ENCODE measurements around the gene SHISA9.

The SHISA9 gene

DNA sequence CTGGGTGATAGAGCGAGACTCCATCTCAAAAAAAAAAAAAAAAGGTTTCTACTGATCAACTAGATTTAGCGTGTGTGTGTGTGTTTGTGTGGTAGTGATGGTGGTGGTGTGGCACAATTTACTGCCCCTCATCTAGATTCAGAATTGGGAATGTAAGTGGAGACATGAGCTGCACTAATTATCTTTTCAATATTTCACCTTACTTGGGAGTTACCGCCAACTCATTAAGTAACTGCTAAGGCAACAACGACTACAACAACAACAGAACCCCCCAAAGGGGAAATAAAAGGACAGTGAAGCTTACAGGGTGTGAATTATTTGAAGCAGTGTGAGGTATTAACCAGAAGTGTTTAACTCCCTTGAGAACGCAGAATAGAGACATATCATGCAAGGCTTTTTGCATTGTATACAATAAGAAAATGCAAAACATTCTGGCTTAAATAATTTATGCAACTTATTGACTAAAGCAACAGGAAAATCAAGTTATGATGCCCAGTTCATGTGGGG is 180.5 kb downstream of the SHISA9 start:
- no peak for DNase-seq

DNA sequence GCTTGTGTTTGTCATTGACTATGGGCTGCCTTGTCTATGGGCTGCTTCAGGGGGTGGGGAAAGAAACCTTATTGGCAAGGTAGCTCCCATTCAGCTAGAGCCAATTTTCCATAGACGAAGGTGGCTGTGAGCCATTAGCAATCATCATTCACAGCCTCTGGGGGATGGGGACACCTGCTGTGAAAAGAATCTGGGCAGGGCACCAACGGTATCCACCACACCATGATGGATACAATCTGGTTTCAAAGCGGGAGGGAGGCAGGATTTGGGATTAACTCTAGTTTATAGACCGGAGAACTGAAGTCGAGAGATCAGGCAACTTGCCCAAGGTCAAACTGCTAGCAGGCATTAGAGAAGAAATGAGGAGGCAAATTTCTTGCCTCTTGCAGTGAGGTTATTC is 182.3 kb downstream of the SHISA9 start:
- DNase-seq = no peak

DNA sequence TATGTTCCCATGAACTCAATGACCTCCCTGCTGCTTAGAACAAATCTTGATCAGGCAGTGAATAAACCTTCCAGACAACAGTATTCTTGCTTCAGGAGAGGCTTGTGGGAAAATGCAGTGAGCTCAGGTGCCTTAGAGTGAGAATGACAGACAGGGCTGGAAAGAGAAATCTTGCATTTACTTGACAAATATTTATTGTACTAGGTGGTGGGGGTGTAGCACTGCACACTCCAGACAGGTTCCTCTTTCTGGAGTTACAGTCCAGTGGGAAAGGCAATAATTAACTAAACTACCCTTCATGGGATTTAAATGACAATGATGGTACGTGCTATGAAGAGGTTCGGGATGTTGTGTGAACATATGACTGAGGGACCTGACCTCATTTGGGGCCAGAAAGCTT is 182.9 kb downstream of the SHISA9 start:
- DNase-seq = no peak

GRCh38 chr16:13093661-13094060 is 192.3 kb downstream of the SHISA9 start:
- peak; percentile 55 for DNase-seq

DNA sequence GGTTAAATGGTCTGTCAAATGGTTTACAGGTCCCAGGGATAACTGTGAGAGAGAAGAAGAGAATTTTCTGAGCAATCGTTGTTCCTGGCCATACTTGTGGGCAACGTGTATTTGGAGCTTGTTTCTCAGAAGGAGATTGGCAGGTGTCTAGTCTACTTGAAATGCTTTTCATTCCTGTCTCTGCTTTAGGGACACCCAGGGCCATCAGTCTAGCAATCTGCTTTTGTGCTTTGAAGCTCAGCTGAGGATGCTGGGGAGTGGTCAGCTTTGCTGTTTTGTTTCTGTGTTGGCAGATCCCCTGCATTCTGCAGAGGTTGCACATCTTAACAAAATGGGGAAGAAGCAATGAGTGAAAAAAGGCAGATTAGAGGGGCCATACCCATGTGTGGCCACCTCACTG is 193.7 kb downstream of the SHISA9 start:
- no peak for DNase-seq

GRCh38 chr16:13098536-13098935 is 197.1 kb downstream of the SHISA9 start:
- DNase-seq = no peak

- no peak for DNase-seq
Measured at GRCh38 chr16:13099822-13100221, 198.4 kb downstream of the SHISA9 start.

DNA sequence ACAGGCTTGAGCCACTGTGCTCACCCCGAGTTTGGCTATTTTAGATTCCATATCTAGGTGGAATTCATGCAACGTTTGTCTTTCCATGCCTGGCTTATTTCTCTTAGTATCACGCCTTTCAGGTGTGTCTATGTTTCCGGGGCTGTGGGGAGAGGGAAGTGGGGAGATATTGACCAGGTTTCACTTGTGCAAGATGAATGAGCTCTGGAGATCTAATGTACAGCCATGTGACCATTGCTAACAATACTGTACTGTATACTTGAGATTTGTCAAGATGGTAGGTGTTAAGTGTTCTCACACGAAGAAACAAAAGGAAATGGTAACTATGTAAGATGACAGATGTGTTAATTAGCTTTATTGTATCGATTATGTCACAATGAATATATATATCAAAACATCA is 199.6 kb downstream of the SHISA9 start:
- no peak for DNase-seq

- no peak for DNase-seq
Measured at GRCh38 chr16:13101828-13102227, 200.4 kb downstream of the SHISA9 start.

GRCh38 chr16:13102401-13102800 is 201.0 kb downstream of the SHISA9 start:
- no peak for DNase-seq

DNA sequence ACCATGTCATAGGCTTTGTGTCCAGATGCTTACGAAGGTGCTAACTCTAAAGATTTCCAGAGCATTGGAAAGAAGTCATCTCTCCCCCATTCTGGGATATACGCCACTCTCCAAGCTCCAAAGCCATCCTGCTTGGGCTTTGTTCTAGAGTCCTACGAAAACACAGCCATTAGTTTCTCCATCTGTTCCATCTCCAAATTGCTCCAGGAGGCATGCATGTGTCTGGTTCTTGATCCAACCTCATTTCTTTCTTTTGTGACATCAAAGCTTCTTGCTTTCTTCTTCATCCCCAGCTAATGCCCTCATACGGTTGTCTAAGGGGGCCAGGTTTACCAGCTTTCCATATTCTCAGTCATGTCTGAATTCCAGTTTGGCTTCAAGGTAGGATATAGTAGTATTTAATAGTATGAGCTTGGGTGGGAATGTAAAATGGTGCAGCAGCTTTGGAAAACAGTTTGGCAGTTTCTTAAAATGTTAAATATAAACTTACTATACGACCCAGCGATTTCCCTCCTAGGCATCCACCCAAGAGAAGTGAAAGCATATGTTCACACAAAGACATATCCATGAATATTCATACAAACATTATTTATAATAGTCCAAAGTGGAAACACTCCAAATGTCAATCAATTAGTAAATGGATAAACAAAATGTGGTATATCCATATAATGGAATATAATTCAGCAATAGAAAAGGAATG is 202.6 kb downstream of the SHISA9 start:
- no peak for DNase-seq

DNA sequence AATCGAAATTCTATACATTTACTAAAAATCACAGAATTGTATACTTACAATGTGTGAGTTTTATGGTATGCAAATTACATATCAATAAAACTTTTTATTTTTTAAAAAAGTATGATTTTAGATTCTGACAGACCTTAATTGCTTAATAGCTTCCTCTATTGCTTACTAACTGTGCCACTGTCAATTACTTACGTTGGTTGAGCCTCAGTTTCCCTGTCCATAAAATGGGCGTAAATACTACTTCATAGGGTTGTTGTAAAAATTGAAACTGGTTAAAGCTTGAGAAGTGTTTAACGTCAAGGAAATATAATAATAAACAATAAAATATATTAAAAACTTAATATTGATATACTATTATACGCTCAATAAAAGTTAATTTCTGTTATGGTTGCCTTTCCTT is 203.4 kb downstream of the SHISA9 start:
- DNase-seq = no peak

GRCh38 chr16:13105427-13105826 is 204.0 kb downstream of the SHISA9 start:
- no peak for DNase-seq

DNA sequence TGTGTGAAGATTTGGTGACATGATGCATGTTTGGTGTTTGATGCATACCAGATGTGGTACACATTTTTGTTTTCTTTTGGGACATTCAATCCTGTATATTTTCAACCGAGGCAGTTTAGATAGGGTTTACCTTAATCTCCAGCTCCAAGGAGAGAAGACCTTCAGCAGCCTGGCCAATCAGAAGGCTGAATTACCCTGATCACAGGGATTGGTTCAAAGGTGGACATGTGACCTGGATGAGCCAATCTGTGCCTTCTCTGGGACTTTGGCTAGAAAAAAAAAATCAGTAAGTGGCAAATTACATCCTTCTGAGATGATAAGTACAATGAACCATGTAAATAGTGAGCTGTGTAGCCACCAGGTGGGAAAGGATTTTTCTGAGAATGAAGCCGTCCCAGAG is 205.1 kb downstream of the SHISA9 start:
- DNase-seq = no peak

GRCh38 chr16:13108126-13108525 is 206.7 kb downstream of the SHISA9 start:
- DNase-seq = no peak

GRCh38 chr16:13109171-13109570 is 207.8 kb downstream of the SHISA9 start:
- no peak for DNase-seq

DNA sequence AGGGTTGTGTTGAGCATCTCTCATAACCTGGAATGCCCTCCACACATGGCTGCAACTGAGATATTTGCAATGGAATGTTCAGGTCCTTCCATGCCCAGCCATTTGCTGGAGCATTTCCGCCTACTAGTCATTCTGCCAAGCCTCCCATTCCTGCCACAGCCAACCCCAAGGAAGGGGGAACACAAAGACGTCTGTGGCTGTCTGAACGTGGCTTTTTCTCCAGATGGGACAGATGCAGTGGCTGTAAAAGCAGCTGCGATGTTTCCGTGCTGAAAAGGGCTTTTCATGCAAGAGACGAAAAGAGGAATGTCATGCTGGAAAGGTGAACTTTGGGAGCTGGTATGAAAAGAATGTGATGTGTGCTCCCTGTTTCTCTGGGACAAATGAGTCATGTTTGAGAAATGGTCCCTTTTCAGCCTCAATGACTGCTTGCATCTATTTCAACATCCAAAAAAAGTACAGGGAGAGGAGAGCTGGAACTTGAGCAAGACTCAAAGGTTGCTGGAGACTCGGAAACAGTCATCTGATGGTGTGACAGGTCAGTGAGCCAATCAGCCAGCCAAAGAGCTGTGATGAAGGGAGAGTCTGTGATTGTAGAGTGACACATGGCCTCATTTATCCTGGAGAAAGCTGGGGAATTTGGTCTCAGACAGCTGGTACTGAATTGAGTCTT is 208.9 kb downstream of the SHISA9 start:
- no peak for DNase-seq

- DNase-seq = no peak
Measured at GRCh38 chr16:13111747-13112146, 210.3 kb downstream of the SHISA9 start.

- no peak for DNase-seq
Measured at GRCh38 chr16:13113741-13114140, 212.3 kb downstream of the SHISA9 start.

DNA sequence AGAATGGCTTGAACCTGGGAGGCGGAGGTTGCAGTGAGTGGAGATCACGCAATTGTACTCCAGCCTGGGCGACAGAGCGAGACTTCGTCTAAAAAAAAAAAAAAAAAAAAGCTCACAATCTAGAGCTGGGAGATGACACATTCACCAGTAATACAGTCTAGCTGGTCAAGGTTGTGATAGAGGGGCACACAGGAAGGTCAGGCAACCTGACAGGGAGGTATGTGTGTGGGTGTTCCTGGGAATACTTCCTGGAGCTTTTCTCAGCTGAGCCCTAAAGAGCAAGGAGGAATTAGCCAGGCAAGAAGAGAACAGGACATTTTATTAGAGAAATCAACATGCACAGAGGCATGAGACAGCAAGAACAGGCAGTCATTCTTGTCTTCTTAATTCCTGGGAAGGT is 216.7 kb downstream of the SHISA9 start:
- no peak for DNase-seq

- no peak for DNase-seq
Measured at GRCh38 chr16:13120091-13120490, 218.7 kb downstream of the SHISA9 start.

DNA sequence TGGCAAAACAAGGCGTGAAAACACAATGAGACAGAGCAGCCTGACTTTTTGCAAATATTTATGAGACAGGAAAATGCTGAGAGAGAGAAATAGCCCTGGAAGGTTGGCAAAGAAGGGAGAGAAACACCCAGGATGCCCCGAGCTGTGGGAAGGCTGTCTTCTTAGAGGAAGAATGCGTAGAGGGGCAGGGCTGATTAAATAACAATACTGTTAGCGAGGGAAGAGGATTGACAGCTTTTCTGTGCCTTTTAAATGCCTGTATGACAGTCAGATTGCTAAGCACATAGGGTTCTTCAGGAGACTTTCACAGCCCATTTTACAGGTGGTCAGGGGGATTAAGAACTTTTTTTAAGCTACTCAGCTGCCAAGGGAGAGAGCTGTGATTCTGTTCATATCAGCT is 219.2 kb downstream of the SHISA9 start:
- no peak for DNase-seq

GRCh38 chr16:13123991-13124390 is 222.6 kb downstream of the SHISA9 start:
- DNase-seq = no peak

DNA sequence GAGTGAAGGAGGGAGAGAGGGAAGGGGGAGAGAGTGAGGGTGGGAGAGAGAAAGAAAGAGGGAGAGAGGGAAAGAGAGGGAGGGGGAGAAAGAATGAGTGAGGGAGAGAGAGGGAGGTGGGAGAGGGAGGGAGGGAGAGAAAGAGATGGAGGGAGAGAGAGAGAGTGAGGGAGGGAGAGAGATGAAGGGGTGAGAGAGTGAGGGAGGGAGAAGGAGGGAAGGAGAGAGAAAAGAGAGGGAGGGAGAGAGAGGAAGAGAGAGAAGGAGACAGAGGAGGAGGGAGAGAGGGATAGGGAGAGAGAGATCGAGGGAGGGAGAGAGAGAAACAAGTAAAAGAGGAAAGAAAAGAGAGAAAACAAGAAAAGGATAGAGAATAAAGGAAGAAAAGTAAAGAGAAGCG is 225.7 kb downstream of the SHISA9 start:
- no peak for DNase-seq

DNA sequence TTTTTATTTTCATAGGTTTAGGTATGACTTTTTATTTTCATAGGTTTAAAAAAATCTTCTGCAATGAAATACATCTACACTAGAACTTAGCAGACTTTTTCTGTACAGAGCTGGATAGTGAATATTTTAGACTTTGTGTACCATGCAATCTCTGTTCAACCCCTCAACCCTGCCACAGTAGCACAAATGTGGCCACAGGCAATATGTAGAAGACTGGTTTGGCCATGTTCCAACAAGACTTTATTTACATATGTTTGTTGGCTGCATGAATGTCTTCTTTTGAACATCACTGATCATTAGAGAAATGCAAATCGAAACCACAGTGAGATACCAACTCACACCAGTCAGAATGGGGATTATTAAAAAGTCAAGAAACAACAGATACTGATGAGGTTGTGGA is 229.2 kb downstream of the SHISA9 start:
- DNase-seq = no peak
